ENCODE measurements around the gene ASIP.

DNA sequence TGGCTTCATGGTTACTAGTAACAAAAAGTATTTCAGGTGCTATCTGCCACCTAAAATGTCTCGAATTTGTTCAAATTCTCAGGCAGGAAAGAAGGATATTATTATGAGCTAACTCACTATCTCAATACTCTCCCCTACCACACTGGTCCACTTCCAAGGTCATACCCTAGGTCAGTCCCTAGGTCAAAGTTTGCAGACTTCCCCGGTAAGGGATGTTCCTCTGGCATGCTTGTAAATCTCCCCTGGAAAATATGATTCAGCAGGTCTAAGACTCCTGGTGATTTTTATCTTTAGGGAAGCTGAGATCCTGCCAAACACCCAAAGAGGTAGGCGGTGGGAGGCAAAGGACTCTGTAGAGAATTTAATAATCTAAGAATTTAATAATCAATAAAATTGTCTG lies 55.2 kb downstream of the ASIP start:
- TF ChIP-seq, protein P1, sequence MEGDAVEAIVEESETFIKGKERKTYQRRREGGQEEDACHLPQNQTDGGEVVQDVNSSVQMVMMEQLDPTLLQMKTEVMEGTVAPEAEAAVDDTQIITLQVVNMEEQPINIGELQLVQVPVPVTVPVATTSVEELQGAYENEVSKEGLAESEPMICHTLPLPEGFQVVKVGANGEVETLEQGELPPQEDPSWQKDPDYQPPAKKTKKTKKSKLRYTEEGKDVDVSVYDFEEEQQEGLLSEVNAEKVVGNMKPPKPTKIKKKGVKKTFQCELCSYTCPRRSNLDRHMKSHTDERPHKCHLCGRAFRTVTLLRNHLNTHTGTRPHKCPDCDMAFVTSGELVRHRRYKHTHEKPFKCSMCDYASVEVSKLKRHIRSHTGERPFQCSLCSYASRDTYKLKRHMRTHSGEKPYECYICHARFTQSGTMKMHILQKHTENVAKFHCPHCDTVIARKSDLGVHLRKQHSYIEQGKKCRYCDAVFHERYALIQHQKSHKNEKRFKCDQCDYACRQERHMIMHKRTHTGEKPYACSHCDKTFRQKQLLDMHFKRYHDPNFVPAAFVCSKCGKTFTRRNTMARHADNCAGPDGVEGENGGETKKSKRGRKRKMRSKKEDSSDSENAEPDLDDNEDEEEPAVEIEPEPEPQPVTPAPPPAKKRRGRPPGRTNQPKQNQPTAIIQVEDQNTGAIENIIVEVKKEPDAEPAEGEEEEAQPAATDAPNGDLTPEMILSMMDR (IDR thresholded peaks at IDR 0.05), result no peak
- no peak for TF ChIP-seq POLR2A (IDR thresholded peaks at IDR 0.05)
- no peak for TF ChIP-seq POLR2AphosphoS5 (IDR thresholded peaks at IDR 0.05; ENCODE audit: insufficient read depth in 1 of 2, low read depth in 1 of 2)
